Stomach (tissue), 4 donors: ENCODE results near the gene EXOC4.

Source experiments
- CTCF ChIP-seq, 7 experiments: fragments of 450-650 bp in 4 of 7; fragments of 200-600 bp in 3 of 7; sonication (generic) in 3 of 7; IDR thresholded peaks; one replicate each; pipeline ENCODE4 v1.5.1; 2016 to 2019; ENCODE audit warnings: antibody characterized with exemption in 7 of 7, control low read depth in 2 of 7, mild to moderate bottlenecking in 1 of 7
- EP300 ChIP-seq: sonication (generic); formaldehyde crosslinking; IDR thresholded peaks from one replicate; pipeline ENCODE4 v1.6.1; 2017; ENCODE audit warnings: antibody characterized with exemption
- POLR2A ChIP-seq, 4 donors: fragments of 450-650 bp; IDR thresholded peaks; one replicate each; pipeline ENCODE4 v1.6.1; 2016; ENCODE audit warnings: antibody characterized with exemption in 4 of 4, control low read depth in 2 of 4, mild to moderate bottlenecking in 1 of 4, moderate library complexity in 1 of 4
- POLR2AphosphoS5 ChIP-seq, 3 donors: sonication (generic); formaldehyde crosslinking; IDR thresholded peaks; one replicate each; pipeline ENCODE4 v1.6.1; 2016; ENCODE audit warnings: antibody characterized with exemption in 3 of 3

- TF ChIP-seq POLR2AphosphoS5 (IDR thresholded peaks at IDR 0.05) (no peak), CTCF (IDR thresholded peaks at IDR 0.05) (no peak), EP300 (no peak), POLR2A (IDR thresholded peaks at IDR 0.05) (no peak)
These were observed 176.5 kb downstream of the EXOC4 start for GRCh38 chr7:133429371-133429770.
